Smooth muscle cell (in vitro differentiated cells): Measurements from ENCODE around the gene TMEM144. TPM values are rescaled to one million over a fixed set of nuclear protein-coding genes. Genes with fewer than 3 reads are reported as not detected.

ENCODE experiments used
- DNase-seq: peaks from one replicate; lab custom pipeline; 2025; ENCODE audit not compliant: unreplicated experiment; lab: John Stamatoyannopoulos, UW
- H2AFZ ChIP-seq: fragments of 200-600 bp; sonication (generic); 2 replicates; pipeline ENCODE4 v1.6.0; 2016; ENCODE audit warnings: antibody characterized with exemption, low read depth, mild to moderate bottlenecking
- H3F3A ChIP-seq: fragments of 200-600 bp; sonication (generic); 2 replicates; pipeline ENCODE4 v1.6.0; 2017; ENCODE audit warnings: antibody characterized with exemption, low read depth
- H3K27ac ChIP-seq: fragments of 200-600 bp; sonication (generic); 2 replicates; pipeline ENCODE4 v1.5.1; 2016; ENCODE audit warnings: low read depth, mild to moderate bottlenecking
- H3K27me3 ChIP-seq: fragments of 200-600 bp; sonication (generic); 2 replicates; pipeline ENCODE4 v1.6.1; 2016; ENCODE audit warnings: low read depth, mild to moderate bottlenecking
- H3K36me3 ChIP-seq: fragments of 200-600 bp; sonication (generic); 2 replicates; pipeline ENCODE4 v1.5.1; 2016; ENCODE audit warnings: low read depth
- H3K4me1 ChIP-seq: fragments of 200-600 bp; sonication (generic); 2 replicates; pipeline ENCODE4 v1.5.1; 2016; ENCODE audit warnings: low read depth
- H3K4me2 ChIP-seq: fragments of 200-600 bp; sonication (generic); 2 replicates; pipeline ENCODE4 v1.6.0; 2016; ENCODE audit warnings: mild to moderate bottlenecking
- H3K4me3 ChIP-seq: fragments of 200-600 bp; sonication (generic); 2 replicates; pipeline ENCODE4 v1.5.1; 2016; ENCODE audit warnings: mild to moderate bottlenecking
- H3K79me2 ChIP-seq: fragments of 200-600 bp; sonication (generic); 2 replicates; pipeline ENCODE4 v1.6.0; 2016; ENCODE audit warnings: low read depth, mild to moderate bottlenecking
- H3K9ac ChIP-seq: fragments of 200-600 bp; sonication (generic); 2 replicates; pipeline ENCODE4 v1.6.0; 2016; ENCODE audit warnings: low read depth
- H3K9me3 ChIP-seq: fragments of 200-600 bp; sonication (generic); replicated peaks from 2 replicates; pipeline ENCODE4 v1.5.1; 2016; ENCODE audit warnings: low read depth
- H4K20me1 ChIP-seq: fragments of 200-600 bp; sonication (generic); 2 replicates; pipeline ENCODE4 v1.6.0; 2016; ENCODE audit warnings: low read depth
- WGBS: methylation state at CpG from one replicate; pipeline ENCODE4 v1.1.7; 2016; ENCODE audit warnings: low lambda C conversion rate; 5-methylcytosine and 5-hydroxymethylcytosine counted together
- polyA plus RNA-seq: library from polyadenylated mRNA; unstranded; fragments of >200 nt; fragmentation: Nextera tagmentation; extraction: Ambion mirVana; gene quantifications from 2 replicates; pipeline ENCODE4 v1.2.1, GENCODE V29; 2016
- total RNA-seq: library from RNA; depleted of rRNA; stranded (reverse); fragments of >200 nt; gene quantifications from 2 replicates; pipeline ENCODE4 v1.2.3, GENCODE V29; 2014
- TF ChIP-seq, protein P1 (sequence below): fragments of 200-600 bp; sonication (generic); IDR thresholded peaks from 2 replicates; pipeline ENCODE4 v1.5.1; 2017; ENCODE audit warnings: borderline replicate concordance, mild to moderate bottlenecking, antibody characterized with exemption; ENCODE audit not compliant: insufficient read depth, poor library complexity, severe bottlenecking

The TMEM144 gene
- total RNA-seq: 4.4 and 13.8 TPM in 2 replicates
- polyA plus RNA-seq: 0.48 and 2.7 TPM in 2 replicates

DNA sequence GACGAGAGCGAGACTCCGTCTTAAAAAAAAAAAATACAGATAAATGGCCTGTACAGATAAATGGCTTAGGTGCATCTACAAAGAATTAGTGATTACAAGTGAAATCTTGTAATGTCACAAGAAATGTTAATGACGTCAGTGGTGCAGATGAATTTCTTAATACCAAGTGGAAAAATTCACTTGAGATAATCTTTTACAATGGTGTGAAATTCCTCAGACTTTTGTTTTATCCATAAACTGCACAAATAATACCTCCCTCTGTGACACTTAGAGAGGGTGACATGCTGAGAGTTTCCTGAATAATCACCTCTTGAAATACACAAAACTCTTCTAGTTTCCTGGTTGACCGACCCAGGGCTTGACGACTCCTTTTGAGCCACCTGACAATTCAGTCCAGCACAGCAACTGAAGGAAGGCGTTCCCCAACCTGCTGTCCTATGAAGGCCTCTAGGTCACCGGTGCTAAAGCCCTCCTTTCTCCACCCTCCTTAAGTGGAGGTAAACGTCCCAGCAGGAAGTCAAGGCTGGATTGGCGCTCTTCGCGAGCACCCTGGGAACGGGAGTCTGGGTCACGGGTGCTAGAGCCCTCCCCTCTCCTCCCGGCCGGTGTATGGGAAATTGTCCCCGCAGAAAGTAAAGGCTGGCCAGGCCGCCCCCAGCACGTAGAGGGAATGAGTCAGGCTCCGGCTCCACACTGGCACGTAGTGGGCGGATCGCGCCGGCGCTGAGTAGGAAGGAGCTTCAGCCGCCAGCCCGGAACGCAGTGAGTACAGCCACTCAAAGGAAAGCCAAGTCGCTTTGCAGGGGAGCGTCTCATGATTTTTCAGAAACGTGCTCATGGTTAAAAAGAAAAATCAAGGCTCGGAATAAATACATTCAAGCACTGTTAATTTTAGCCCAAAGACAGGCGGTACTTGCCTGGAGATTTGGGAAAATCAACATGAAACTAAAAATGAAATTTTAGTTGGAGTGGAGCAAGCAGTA is at the start of gene TMEM144:
TMEM144 (plus strand) TSS at position 662 of the 983 bp plus-strand sequence. CDS start 2,182 bp downstream, outside the sequence.
- peak within 1 kb of the TSS; percentile 66 for H3K4me3 ChIP-seq
- WGBS: 14% methylated on average over 34 of the region's 34 CpGs
- DNase-seq: peak; percentile 65
- peak within 1 kb of the TSS; percentile 95 for H2AFZ ChIP-seq
- TF ChIP-seq, protein P1, sequence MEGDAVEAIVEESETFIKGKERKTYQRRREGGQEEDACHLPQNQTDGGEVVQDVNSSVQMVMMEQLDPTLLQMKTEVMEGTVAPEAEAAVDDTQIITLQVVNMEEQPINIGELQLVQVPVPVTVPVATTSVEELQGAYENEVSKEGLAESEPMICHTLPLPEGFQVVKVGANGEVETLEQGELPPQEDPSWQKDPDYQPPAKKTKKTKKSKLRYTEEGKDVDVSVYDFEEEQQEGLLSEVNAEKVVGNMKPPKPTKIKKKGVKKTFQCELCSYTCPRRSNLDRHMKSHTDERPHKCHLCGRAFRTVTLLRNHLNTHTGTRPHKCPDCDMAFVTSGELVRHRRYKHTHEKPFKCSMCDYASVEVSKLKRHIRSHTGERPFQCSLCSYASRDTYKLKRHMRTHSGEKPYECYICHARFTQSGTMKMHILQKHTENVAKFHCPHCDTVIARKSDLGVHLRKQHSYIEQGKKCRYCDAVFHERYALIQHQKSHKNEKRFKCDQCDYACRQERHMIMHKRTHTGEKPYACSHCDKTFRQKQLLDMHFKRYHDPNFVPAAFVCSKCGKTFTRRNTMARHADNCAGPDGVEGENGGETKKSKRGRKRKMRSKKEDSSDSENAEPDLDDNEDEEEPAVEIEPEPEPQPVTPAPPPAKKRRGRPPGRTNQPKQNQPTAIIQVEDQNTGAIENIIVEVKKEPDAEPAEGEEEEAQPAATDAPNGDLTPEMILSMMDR: no peak
- peaks cover 8% of the 10 kb centered on the region for H3K4me1 ChIP-seq
- no peaks in the 10 kb centered on the region for H3F3A ChIP-seq
- peak within 1 kb of the TSS; percentile 73 for H3K27ac ChIP-seq
- no peaks in the 10 kb centered on the region for H3K79me2 ChIP-seq
- no peaks in the 10 kb centered on the region for H3K36me3 ChIP-seq
- H3K27me3 ChIP-seq: no peaks in the 10 kb centered on the region
- peak within 1 kb of the TSS; percentile 89 for H3K4me2 ChIP-seq
- no peaks in the 10 kb centered on the region for H4K20me1 ChIP-seq
- peak within 1 kb of the TSS; percentile 40 for H3K9ac ChIP-seq
- no peaks in the 10 kb centered on the region for H3K9me3 ChIP-seq

DNA sequence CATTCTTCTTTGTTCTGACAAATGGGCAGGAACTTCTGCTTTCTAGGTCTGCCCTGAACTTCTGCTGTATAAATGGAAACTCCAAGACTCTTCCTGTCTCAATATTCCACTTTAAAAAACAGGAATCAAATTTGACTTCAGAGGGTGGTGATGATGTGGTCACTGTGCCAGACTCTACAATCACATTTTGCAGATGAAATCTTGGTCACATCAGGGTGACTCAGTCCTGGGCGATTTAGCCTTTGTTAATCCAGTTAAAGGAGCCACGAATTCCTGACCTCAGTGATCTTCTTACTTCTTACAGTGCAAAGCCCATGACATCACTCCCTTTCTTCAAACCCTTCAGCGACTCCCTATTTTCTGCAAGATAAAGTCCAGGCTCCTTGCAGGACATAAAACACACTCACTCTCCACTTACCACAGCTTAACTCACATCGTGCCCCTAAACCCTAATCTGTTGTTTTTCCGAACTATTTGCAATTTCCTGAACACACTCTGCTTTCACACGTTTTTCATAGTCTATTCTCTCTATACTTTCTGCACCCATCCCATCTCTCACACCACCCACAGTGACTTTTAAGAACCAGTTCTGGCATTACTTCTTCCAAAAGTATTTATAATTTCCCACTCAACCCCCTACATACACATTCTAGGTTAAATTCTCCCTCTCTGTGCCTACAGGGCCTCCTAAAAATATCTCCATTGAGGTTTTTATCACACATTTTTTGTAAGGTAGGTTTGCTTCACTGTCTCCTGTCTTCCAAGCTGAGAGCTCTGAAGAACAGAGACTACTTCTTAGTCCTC is 48.5 kb upstream of the TMEM144 start:
- no peaks in the 10 kb centered on the region for H4K20me1 ChIP-seq
- H3F3A ChIP-seq: peaks cover 28% of the 10 kb centered on the region
- no peak for DNase-seq
- TF ChIP-seq, protein P1: no peak
- H3K4me1 ChIP-seq: peaks cover 16% of the 10 kb centered on the region
- peak overlapping the region; percentile 99 for H3K27ac ChIP-seq
- WGBS: 5% methylated on average over 6 of the region's 6 CpGs
- peak overlapping the region; percentile 48 for H3K4me2 ChIP-seq
- H3K4me3 ChIP-seq: no peak overlapping the region
- H3K36me3 ChIP-seq: no peaks in the 10 kb centered on the region
- H3K9ac ChIP-seq: peak overlapping the region; percentile 87
- H3K79me2 ChIP-seq: peaks cover 35% of the 10 kb centered on the region
- no peaks in the 10 kb centered on the region for H3K9me3 ChIP-seq
- no peak overlapping the region for H2AFZ ChIP-seq
- H3K27me3 ChIP-seq: no peaks in the 10 kb centered on the region

DNA sequence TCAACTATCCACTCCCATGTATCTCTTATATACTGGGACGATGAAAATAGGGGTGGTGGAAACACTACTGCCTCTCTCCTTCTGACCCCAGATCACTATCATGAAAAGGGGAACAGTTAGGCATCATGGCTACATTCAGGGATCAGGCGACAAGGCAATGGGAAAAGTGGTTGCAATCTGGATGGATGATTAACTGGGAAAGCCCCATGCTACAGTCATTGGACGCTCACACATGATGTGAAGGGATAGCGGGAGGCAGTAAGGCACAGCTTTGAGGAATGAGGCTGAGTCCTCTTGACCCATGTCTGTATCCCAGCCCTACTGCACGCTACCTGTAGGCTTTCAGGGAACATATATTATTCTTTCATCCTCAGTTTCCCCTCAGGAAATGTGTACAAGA is 47.7 kb upstream of the TMEM144 start:
- Histone ChIP-seq H3K36me3 (no peaks in the 10 kb centered on the region), H3K79me2 (peaks cover 38% of the 10 kb centered on the region), H3K27ac (peak overlapping the region; percentile 99), H3F3A (peaks cover 28% of the 10 kb centered on the region), H4K20me1 (no peaks in the 10 kb centered on the region), H2AFZ (no peak overlapping the region), H3K4me2 (peak overlapping the region; percentile 48), H3K9me3 (no peaks in the 10 kb centered on the region), H3K4me3 (no peak overlapping the region), H3K27me3 (no peaks in the 10 kb centered on the region), H3K4me1 (peaks cover 10% of the 10 kb centered on the region), H3K9ac (peak overlapping the region; percentile 74)
- TF ChIP-seq, protein P1: no peak
- DNase-seq: no peak
- 63% methylated on average over 5 of the region's 5 CpGs for WGBS
